Stimulated activated CD8-positive, alpha-beta memory T cell treated with anti-CD3 and anti-CD28 coated beads, Interleukin-7, amount 100 ng/mL, for 24 hours (primary cell): ENCODE measurements around the gene PTPN7.
"Not testable (repeated sequence)": the region's sequence is repeated elsewhere in the genome, so short reads cannot be mapped to it uniquely, and the experiment has no call there.

Experiments used
- DNase-seq: peaks from one replicate; pipeline ENCODE4 v3.0.0-alpha.2; 2020; ENCODE audit warnings: low read depth

Gene PTPN7

DNA sequence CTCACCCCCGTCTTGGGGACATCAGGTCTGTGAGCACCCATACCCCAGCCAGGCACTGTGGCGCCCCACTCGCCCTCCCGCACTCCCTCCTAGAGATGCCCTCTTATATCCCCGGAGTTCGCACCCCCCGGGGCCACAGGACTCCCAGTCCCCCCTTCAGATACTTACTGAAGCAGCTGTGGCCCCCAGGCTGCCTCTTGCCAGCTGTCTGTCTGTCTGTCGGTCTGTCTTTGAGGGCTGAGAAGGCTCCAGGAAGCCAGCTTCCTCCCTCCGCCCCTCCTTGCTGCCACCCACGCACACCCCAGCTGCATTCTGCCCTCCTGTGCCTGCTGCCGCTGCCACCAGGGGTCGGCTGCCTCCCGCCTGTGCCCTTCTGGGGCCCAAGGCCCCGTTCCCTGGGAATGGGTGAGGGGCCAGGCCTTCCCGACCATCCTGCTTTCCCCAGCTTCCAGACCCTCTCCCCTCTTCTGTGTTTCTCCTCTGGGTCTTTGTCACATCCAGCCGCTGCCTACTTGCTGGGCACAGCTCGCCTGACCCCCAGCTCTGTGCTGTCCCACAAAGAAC lies at the start of gene PTPN7:
Gene PTPN7, minus strand, starts transcription at position 226 of the 564 bp plus-strand sequence. CDS start 1,200 bp downstream, outside the sequence.
- peak; percentile 76 for DNase-seq

- DNase-seq: no peak
Observed at GRCh38 chr1:202208351-202208857, 48.0 kb upstream of the PTPN7 start.

- DNase-seq: no peak
Observed at GRCh38 chr1:202207292-202207691, 46.9 kb upstream of the PTPN7 start.

GRCh38 chr1:202205523-202206190 lies 45.3 kb upstream of the PTPN7 start:
- no peak for DNase-seq

DNA sequence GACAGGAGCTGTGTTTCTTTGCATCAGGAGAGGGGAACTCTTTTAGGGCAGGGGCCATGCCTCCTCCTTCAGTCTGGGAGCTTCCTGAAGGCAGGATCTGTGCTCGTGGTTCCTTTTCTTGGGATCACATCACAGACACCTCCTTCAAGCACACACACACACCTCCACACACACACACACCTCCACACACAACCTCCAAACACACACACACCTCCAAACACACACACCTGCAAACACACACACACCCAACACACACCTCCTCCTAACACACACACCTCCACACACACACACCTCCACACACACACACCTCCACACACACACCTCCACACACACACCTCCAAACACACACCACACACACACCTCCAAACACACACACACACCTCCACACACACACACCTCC lies 43.7 kb upstream of the PTPN7 start:
- no peak for DNase-seq

- no peak for DNase-seq
Observed at GRCh38 chr1:202203238-202204039, 43.0 kb upstream of the PTPN7 start.

GRCh38 chr1:202202500-202203168 lies 42.2 kb upstream of the PTPN7 start:
- DNase-seq: no peak

DNA sequence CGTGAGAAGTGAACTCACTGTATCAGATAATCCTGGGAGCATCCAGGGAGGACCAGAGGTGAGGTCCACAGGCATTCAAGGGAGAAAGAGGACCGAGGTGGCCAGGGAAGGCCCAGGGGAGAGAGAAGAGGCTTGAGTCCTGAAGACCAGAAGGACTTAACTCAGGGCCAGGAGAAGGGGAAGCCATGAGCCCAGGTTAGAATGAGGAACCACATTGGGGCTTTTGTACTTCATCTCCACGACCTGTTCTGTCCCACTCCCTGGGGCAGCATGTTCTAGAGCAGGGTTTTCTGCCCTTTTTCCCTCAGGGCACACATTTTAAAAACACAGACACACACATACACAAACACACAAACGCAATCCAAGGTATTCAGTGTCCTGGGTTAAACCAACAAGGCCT lies 41.6 kb upstream of the PTPN7 start:
- no peak for DNase-seq

DNA sequence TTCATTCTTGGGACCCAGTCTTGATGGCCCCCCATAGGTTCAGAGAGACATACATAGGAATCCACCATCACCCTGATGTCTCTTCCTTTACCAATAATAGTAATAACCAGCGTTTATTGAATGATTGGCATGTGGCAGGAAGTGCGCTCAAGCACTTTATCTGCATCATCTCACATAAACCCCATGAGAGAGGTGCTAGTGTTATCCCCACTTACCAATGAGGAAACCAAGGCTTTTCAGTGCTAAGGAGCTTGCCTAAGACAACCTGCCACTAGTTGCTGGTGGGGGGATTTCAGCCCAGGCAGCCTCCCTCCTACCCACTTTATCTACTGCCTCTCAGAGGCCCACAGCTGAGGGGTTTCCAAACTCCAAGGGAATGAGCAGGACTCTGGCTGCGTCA lies 40.9 kb upstream of the PTPN7 start:
- DNase-seq: no peak

- no peak for DNase-seq
Observed at GRCh38 chr1:202200669-202201068, 40.3 kb upstream of the PTPN7 start.

DNA sequence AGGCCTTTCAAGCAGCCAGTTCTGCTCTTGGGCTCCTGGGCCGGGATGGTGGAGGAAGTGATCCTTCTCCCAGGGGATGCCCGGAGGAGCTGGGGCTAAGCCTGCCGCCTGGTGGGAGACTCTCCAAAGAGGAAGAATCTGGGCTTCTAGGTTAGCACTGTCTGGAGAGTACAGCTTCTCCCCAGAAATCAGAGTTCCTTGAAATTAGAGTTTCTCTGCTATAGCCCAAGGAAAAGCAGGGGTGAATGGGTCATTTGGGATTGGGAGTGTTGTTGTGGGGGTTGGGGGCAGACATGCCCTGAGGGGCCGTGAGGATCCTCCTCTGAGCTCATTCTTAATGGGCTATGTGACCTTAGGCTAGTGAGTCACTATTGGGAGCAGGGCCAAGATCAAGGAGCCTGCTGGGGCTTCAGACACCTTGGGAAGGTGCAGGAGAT lies 39.7 kb upstream of the PTPN7 start:
- DNase-seq: no peak

DNA sequence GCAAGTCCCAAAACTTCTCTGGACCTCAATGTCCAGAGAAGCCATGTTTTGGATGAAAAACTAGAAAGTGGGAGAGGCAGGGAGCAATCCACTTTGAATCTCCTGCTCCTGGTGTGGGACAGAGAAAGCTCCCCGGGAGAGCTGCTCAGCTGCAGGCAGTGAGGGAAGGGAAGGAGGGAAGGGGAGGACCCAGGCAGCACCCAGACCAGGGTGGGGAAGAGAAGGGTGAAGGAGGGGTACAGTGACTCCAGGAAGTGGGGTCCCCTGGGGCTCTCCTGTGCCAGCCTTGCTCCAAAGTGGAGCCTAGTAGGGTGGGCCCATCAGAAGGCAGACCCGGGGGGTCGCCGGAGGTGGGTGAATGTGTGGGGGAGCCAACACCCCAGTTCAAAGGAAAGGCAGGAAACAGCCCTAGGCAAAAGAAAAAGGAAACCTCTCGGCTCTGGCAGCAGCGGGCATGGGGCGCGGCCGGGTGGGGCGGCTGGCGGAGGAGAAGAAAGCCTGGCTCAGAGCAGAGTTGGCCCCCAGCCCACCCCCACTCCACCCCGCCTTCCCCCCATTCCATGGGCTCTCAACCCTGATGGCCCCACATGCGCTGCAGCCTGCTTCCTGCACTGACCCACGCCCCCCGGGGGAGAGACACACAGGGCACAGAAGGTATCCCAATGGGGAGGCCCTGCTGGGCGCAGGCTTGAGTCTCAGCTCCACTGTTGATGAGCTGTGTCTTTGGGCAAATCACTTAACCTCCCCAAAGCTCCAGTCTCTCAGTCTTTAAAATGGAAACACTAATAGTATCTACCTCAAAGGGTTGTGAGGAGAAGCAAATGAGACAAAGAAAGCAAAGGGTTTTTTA lies 38.9 kb upstream of the PTPN7 start:
- no peak for DNase-seq

DNA sequence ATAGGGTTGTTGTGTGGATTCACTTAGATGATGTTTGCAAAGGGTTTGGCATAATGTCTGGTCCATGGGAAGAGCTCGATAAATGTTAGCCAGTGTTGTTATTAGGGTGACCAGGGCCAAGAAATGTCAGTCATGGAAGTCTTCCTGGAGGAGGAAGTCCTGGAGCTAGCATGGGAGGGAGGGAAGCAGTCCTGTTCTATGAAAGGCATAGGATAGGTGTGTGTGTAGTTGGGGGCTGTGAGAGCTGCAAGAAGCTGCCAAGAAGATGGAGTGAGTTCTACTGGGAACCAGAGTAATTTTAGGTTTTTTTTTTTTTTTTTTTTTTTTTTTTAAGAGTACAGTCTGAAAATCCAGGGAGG lies 37.9 kb upstream of the PTPN7 start:
- no peak for DNase-seq

- DNase-seq: no peak
Observed at GRCh38 chr1:202197653-202198365, 37.4 kb upstream of the PTPN7 start.

GRCh38 chr1:202194328-202194648 lies 33.9 kb upstream of the PTPN7 start:
- no peak for DNase-seq

DNA sequence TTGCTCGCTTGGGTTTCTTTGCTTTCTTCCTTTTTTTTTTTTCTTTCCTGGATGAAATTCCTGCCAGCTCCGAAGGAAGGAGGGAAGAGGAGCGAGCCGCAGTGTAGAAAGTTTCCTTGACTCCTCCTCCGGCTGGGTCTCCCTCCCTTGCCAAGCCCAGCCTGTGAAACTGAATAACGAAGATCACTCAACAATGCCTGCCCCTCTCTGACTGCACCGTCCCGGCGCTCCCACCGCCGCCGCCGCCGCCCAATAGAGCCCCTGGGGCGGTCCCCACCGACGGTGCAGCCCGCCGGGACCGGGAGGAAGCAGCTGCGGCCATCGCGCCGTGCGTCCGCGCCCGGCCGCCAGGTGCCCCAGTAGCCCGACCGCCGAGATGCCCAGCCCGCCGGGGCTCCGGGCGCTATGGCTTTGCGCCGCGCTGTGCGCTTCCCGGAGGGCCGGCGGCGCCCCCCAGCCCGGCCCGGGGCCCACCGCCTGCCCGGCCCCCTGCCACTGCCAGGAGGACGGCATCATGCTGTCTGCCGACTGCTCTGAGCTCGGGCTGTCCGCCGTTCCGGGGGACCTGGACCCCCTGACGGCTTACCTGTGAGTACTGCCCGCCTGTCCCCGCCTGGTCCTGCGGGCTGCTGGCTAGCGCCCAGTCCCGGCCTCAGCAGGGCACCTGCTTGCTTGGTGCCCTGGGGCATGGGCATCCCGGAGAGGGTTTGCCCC lies 33.4 kb upstream of the PTPN7 start, which contains the start of gene LGR6:
Gene LGR6, plus strand, starts transcription at position 186 of the 714 bp plus-strand sequence. Its CDS starts 191 bp downstream, at position 377.
- no peak for DNase-seq

GRCh38 chr1:202192770-202193613 lies 32.6 kb upstream of the PTPN7 start:
- DNase-seq: peak; percentile 22

DNA sequence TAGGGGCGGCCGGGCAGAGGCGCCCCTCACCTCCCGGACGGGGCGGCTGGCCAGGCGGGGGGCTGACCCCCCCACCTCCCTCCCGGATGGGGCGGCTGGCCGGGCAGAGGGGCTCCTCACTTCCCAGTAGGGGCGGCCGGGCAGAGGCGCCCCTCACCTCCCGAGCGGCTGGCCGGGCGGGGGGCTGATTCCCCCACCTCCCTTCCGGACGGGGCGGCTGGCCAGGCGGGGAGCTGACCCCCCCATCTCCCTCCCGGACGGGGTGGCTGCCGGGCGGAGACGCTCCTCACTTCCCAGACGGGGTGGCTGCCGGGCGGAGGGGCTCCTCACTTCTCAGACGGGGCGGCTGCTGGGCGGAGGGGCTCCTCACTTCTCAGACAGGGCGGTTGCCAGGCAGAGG lies 31.0 kb upstream of the PTPN7 start:
- not testable (repeated sequence) for DNase-seq
